22Rv1 (cell line): Measurements from ENCODE around the gene MAST4.

Source experiments
- CTCF ChIP-seq: fragments of 450-650 bp; IDR thresholded peaks from 2 replicates; pipeline ENCODE4 v1.5.1; 2017; ENCODE audit warnings: mild to moderate bottlenecking
- ZFX ChIP-seq: fragments of 450-650 bp; IDR thresholded peaks from 2 replicates; pipeline ENCODE4 v1.6.1; 2017; ENCODE audit warnings: antibody characterized with exemption, borderline replicate concordance

GRCh38 chr5:66659780-66660179 lies 63.6 kb downstream of the MAST4 start:
- TF ChIP-seq CTCF (no peak), ZFX (no peak)
